NCI-H2029 (cell line): ENCODE results near the gene SLC39A11.

Experiments
- DNase-seq: peaks from one replicate; lab custom pipeline; 2025; lab: John Stamatoyannopoulos, UW

The SLC39A11 gene

DNA sequence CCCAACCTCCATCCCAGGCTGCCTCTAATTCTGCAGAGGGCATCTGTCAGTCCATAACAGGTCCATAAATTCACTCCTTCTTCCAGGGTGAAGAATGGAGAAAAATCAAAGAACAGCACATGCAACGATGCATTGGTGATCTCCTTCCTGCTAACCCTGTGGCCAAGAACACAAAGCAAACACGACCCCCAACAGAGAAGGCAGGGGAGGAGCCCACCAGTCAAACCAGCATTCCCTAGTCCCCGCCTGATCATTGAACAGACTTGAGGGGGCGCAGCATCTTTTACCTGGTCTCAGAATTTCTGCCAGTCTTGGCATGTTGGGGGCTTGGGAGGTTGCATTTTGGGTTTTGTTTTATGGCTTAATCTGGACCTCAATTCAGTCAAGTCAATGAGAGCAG is 476.0 kb downstream of the SLC39A11 start:
- DNase-seq, result no peak

GRCh38 chr17:72615627-72615991 is 476.9 kb downstream of the SLC39A11 start:
- no peak for DNase-seq

DNA sequence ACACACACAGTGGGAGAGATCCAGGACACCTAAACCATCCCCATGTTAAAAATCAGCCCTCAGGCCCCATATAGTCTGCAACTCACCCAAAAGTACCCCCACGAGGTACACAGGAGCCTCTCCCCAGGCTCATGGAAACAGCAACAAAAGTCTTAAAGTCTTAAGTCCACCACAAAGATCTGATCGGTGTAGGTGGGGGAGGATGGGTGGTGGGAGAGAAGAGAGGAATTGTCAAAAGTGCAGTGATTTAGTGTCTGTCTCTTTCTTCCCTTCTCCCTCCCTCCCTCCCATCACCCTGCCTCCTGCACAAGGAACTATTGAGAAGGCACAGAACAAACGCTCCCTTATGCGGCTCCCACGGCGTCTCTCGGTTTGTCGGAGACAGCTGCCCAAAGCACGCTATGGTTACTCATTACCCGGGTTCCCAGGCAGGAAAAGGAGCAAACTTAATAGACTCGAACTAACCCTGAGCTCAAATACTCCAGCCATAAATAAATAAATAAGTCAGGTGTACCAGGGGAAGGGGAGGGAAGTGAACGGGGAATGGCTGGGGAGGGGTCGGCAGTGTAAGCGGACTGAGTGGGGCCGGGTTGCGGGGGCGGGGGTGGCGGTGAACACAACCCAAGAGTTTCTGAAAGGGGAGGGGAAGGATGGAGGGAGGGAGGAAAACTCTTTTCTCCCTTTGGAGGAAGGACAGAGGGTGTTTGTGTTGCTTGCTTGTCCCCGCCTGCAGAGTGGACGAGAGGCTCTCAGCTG is 477.4 kb downstream of the SLC39A11 start:
- DNase-seq, result no peak

GRCh38 chr17:72614476-72614870 is 478.0 kb downstream of the SLC39A11 start:
- no peak for DNase-seq

DNA sequence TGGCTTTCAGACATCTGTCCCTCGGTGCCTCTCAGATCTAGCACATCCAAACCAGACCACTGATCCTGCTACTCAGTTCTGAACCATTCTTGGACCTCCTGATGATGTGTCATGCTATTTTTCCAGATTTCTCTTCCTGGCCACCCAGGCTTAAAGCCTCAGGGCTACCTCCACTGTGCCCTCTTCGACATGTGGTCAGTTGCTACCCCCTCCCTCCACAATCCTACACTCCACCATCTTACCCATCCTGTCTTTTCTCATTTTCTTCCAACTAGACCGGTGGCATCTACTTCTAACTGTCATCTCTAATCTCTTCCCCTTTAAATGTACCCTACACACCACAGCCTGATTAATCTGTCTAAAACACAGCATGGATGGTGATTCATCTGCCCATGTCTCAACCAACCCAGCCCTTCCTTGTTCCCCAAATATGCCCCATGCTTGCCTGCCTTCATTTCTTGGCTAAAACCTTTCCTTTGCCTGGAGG is 478.6 kb downstream of the SLC39A11 start:
- DNase-seq, result no peak

DNA sequence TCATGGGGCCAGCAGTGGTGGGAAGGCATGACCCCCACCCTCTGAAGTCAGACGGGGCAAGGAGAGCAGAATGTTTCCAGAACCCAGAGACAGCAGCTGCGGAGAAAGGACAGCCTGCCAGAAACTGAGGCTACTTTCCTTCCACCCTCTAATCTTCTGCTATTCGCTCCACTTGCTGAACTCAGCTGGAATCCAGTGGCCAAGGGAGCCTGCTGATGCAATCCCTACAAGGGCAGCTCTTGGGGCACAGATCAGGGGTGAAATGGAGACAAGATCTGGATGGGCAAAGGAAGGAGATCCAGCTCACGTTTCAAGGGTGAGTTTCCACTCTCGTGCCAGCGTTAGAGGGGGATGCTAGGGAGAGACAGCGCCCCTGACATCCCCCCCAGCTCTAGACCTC is 479.1 kb downstream of the SLC39A11 start:
- DNase-seq, result no peak

DNA sequence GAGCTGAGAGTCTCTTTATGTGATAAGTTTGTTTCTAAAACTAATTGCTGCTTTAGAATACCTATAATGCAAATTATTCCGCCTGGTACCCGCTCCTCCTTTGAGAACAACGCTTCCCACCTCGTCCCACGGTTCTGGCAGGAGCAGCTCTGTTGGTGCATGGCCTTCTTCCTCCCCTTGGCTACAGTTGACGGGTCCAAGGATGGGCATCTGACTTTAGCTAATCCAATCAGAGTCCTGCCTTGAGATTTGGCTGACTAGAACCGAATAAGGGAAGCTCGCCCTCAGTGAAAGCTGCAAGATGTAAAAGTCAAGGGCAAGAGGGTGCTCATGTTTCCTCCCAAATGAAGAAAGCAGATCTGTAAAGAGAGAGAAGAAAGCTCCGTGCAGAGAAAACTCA is 481.3 kb downstream of the SLC39A11 start:
- DNase-seq, result no peak

DNA sequence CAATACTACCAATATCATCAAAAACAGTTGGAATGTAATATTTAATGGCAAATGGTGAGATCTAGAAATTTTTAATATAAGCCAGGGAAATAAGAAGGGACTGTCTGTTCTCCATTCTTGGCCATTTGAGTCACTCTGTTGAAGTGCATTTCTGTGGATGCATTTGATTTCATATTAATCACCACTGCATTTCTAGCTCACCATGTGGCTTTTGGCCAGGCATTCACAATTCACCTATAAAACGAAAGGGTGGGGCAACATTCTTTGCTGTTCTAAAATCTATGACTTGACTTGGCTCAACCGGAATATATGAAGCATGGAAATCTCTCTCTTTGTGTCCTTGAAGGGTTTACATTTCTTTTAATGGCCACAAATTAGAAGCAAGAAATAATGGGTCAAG is 483.0 kb downstream of the SLC39A11 start:
- no peak for DNase-seq

GRCh38 chr17:72608436-72608835 is 484.1 kb downstream of the SLC39A11 start:
- no peak for DNase-seq

- DNase-seq, result no peak
These were observed 485.8 kb downstream of the SLC39A11 start for GRCh38 chr17:72606656-72607055.

DNA sequence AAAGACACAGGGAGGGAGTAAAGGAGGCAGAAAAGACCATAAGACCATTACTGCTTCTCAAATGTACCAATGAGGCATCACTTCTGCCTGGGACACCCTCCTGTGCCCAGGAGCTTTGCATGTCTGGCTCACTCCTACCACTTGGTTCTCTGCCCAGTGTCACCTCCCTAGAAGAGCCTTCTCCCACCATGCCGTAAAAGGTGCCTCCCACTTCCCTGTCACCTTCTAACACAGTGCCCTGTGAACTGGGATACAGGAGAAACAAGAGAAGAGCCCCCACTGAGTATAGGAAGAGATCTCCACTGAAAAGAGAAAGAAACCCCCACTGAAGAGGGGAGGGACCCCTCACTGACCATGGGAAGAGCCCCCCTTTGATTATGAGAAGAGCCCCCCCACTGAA is 486.9 kb downstream of the SLC39A11 start:
- no peak for DNase-seq

- DNase-seq, result peak; percentile 31
These were observed 488.0 kb downstream of the SLC39A11 start for GRCh38 chr17:72604518-72604917.

DNA sequence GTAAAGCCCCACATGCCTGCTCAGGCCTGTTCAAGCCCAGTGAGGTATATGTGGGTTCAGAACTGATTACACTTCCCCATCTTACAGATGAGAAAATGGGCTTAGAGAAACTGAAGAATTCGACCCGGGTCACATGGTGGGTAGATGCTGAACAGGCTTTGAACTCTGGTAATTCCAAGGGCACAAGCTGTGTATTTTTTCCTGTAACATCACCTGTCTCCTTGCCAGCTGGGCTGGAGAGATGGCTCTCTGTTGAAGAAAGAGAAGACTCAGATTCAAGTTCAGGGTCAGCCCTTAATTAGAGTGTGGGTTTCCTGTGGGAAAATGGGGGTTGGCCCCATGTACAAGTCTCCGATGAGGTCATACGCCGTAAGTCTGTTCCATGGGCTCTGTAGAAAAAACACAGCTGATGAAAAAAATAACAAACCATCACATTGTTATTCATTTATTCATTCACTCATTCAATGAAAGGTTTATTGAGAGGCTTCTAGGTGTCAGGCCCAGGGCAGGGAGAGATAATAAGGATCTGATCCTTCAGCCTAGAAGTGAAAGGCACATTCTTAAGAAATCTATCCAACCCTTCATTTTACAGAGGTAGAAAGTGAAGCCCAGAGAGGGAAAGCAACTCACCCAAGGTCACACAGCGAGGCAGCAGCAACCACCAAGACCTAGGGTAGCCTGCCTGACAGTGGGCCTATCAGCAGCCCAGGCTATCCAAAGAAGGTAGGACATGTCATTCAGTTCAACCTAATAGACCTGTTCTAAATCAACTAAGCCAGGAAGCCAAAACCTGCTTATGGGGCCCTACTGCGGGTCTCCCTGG is 488.9 kb downstream of the SLC39A11 start:
- DNase-seq, result no peak

DNA sequence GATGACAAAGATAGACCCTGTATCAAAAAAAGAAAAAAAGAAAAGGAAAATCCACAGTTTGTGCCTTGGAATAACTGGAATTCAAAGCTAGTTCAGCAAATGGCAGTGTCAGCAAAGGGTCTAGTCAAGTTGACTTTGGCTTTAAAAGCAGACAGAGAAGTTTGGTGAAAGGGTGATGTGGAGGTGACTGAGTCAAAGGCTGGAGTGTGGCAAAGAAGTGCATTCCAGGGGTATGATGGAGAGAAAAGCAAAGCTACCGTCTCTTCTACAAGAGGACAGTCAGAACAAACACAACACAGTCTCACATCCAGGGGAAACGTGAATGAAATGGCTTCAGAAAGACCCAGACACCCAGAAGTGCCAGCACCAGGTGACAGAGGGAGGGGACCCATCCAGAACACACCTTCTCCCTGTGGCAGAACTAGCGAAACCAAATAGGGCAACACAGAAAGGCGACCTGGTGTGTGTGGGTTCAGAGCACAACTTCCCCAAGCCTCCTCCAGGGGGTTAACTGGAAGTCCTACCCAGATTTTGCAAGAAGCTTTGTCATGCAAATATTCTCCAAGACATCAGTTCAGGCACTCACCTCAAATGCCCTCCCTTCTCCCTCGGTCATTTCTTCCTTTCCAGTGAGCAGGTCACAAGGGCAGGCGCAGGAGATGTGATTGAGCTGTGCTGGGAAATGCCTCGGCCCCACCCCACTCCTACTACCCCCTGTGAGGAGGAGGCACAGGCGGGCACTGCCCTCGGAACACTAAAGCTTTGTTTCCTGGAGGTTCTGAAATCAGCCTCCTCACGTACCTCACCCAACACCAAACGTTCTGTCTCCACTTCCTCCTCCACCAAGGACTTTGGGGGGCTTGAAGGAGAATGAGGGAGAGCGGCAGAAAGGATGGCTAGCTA is 489.7 kb downstream of the SLC39A11 start:
- DNase-seq, result no peak

- DNase-seq, result no peak
These were observed 491.6 kb downstream of the SLC39A11 start for GRCh38 chr17:72600934-72601333.

GRCh38 chr17:72599891-72600290 is 492.6 kb downstream of the SLC39A11 start:
- DNase-seq, result no peak

DNA sequence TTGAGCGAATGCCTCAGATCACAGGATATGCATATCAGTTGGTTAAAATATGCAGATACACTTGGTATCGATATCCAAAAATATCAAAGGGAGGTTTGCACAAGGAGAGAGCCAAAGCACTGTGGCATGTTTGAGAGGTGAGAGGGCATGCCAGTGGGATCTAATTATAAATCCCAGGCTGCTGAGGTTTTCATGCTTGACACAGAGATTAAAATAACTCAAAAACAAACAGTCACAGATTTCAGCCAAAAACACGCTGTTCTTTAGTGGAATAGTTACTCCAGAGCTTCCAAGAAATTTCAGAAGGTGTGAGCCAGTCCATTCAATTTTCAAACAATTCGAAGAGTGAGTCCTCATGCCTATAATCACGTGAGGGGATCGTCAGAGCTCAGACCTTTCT is 493.8 kb downstream of the SLC39A11 start:
- no peak for DNase-seq

DNA sequence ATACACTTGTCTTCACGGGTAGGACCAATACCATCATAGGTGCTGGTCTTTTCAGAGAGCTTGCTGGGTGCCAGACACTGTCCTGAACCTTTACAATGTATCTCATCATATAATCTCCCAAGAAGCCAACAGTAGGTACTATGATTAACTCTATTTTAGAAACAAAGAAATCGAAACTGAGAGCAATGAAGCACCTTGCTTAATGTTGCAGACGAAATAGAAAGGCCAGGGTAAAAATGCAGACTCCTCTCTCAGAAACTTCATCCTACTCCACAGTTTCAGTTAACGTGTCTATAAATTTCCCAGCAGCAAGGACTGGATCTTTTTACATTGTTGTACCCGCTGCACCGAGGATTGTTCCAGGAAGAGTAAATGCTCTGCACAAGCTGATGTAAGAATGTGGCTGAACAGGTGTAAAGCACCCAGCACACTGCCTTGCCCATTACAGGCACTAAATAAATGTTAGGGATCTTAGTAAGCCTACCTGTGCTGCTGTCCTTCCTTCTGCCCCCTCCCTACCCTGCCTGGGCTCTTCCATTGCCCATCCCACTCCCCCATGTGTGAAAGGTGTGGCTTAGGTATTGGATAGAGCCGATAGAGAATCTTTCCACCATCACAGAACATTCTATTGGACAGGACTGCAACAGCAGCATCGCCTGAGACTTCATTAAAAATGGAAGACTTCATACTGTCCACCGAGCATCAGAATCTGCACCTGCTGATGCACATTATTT is 495.0 kb downstream of the SLC39A11 start:
- DNase-seq, result no peak
